ENCODE data around the gene CCDC102A.

Gene CCDC102A

DNA sequence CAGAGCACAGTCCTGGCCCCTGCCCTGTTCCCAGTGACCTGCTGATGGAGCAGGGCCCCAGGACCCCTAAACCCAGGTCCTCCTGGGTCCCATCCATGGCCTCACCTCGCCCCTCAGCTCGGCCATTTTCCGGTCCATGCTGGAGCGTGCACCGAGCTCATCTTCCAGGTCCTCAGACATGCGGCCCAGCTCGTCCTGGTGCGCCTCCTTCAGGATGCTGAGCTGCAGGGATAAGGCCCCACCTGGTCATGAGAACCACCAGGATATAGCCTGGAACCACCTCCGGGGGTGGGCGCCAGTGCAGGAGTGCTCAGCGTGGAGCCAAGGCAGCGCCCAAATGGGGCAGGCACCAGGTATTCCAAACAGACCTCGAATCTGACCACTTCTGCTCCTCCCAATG, 17.9 kb downstream of the CCDC102A start:
- DNase-seq (ENCODE audit: low read depth) = no peak

DNA sequence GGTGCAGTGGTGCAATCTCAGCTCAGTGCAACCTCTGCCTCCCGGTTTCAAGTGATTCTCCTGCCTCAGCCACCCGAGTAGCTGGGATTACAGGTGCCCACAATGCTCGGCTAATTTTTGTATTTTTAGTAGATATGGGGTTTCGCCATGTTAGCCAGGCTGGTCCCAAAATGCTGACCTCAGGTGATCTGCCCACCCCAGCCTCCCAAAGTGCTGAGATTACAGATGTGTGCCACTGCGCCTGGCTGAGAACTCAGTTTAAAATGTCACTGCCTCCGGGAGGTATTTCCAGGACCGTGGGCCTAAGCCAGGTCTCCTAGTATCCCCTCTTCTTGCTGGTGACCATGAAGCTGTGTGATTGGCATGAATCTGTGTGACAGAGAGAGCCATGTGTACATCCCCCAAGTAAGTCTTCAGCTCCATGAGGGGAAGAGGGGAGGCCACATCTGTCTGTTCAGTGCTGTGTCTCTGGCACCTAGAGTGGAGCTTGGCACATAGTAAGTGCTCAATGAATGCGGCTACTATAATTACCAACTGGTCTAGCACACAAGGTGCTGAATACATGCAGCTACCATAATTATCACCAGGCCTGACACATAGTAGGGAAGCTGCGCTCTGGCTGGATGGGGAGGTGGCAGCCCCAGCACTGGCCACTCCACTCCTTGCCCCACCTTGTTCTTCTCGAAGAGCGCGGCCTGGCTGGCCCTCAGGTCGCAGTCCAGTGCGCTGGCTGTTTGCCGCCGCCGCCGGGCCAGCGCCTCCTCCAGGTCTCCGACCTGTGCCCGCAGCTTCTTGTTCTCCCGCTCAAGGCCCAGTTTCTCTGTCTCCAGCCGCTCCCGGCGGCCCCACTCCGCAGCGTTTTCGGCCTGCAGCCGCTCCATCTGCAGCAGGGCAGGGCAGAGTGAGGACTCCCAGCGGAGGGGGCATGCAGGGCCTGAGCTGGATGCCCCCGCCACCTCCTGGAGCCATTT, 18.7 kb downstream of the CCDC102A start:
- no peak for DNase-seq (ENCODE audit: low read depth)

DNA sequence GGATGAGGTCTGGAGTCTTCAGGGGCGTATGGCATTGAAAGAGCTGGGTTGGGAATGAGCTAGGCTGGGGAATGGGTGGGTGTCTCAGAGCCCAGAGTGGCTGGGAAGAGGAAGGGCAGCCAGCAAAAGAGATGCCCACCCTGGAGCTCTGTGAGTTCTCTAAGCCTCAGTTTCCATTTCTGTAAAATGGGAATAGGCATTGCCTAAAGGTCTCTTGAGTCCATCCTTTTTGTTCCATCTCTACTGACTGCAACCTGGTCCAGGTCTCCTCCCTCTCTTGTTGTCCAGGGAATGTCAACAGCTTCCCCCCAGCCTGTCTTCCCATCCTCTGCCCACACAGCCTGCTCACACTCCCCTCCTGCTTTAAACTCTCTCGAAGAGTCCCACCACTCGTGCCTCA, 19.6 kb downstream of the CCDC102A start:
- DNase-seq (ENCODE audit: low read depth) = no peak

DNA sequence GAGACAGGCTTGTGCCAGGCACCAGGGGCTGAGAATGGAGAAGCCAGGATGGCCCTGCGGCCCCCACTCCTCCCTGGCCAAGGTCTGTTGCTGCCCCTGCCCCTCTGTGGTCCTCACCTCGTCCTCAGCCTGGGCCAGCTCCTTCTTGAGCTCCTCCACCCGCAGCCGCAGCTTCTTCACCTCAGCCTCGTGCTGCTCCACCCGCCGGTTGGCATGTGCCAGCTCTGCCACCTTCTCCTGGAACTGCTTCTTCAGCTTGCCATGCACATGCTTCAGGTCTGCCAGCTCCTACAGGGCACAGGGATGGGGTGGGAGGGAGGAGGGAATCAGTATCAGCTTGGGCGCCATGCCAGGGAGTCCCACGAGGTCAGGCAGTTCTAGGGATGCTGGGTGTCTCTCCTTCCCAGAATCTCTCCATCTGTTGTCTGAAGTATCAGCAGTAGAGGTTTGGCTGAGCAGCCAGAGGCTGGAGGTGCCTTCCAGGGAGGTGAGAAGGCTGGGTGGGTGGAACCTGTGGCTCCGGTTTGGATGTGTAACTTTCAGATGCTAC, 20.1 kb downstream of the CCDC102A start:
- DNase-seq (ENCODE audit: low read depth) = no peak

DNA sequence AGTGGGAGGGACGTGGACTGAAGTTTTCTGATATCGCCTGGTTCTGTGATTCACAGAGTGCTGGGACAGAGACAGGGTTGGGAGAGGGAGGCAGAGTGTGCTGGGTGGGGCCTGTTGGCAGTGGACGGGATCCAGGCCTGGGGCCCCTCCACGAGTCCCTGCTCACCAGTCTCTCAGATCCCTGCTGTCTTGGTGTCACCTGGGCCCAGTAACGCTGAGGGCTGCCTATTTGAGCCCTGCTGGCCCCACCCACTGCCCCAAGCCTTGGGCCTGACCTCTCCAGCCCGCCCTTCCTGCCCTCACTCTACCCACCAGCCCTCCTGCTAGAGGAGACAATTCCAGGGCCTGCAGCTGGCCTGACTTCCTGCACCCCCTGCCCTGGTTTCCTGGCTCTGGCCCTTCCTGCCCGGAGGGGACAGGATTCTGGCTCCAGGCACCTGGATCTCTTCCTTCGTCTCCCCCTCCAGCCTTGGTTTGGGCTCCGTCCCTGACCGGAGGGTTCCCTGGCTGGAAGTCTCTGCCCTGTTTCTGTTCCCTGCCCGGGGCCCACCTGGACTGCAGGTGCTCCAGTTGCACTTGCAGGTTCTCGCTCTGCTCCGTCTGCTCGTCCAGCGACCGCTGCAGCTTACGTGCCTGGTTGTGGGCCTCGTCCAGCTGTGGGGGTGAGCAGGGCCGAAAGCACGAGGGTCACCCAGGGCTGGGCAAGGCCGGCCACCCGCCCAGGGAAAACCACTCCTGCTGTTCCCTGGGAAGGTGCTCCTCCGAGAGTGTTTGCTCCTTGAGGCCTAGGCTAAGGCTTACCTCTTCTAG, 21.4 kb downstream of the CCDC102A start:
- no peak for DNase-seq (ENCODE audit: low read depth)

DNA sequence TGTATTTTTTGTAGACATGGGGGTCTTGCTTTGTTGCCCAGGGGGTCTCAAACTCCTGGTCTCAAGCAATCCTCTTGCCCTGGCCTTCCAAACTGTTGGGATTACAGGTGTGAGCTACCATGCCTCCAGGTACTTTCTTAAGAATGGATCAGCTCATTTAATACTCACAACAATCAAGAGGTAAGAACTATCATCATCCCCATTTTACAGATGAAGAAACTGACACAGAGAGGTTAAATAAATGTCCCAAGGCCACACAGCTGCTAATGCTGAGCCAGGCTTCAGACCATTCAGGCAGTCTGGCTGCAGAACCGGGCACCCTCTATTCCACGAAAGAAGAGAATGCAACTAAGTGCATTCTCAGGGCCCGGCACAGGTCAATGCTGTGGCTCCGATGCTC, 22.0 kb downstream of the CCDC102A start:
- no peak for DNase-seq (ENCODE audit: low read depth)

DNA sequence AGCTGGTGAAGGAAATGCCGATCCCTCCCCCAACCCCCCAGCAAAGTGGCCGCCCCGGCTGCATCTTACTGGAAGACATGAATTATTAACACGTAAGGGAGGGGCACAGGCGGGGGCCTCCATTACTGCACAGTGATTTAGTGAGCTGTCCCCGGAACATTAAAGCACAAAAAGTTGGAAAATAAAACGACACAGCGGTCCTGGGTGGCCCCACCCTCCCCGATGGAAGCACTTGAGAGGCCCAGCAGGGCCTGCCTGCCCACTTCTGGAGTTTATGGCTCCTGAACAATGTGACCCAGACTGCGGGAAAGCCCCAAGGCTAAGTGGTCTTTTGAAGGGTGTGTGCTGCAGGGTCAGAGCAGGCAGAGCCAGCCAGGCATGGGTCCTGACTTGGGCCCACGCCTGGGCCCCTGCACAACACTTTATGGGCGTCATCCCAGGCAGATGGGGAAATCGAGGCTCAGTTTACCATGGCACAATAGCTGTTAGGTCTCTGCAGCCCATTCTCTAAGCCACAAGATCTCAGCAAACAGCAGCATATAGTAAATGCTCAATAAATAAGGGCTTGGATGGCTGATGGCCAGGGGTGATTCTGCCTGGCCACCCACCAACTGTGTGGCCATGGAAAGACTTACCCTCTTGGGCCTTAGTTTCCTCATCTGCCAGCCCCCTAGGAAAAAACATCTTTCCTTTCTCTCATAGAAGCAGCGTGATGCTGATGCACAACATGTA, 22.8 kb downstream of the CCDC102A start:
- no peak for DNase-seq (ENCODE audit: low read depth)

DNA sequence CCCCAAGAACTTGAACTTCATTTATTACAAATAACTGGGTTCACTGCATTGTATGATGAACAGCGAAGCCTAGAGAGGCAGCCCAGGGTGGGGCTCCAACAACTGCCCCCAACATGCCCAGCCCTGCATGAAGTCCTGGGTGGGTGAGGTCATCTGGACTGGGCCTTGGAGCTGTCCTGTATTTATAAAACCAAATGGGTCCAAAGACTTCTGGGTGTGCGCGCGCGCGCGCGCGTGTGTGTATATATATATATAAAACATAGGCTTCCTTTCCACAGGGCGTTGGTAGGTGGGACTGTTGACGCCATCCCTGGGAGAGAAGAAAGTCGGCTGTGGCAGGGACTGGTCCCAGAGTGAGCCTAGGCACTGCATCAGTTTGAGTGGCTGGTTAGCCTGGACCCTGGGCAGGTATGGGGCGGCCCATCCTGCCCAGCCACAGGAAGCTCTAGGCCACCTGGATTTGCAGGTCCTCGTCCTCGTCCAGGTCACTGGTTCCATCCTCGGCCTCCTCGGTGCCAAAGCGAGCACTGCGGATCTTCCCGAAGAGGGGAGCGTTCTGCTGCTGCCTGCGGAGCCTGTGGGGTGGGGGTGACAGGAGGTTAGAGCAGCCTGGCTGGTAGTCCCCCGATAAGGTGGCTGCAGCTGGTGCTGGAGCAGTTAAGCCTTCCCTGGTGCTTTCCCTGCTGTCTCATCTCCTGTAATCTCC, 23.9 kb downstream of the CCDC102A start:
- DNase-seq (ENCODE audit: low read depth) = no peak

DNA sequence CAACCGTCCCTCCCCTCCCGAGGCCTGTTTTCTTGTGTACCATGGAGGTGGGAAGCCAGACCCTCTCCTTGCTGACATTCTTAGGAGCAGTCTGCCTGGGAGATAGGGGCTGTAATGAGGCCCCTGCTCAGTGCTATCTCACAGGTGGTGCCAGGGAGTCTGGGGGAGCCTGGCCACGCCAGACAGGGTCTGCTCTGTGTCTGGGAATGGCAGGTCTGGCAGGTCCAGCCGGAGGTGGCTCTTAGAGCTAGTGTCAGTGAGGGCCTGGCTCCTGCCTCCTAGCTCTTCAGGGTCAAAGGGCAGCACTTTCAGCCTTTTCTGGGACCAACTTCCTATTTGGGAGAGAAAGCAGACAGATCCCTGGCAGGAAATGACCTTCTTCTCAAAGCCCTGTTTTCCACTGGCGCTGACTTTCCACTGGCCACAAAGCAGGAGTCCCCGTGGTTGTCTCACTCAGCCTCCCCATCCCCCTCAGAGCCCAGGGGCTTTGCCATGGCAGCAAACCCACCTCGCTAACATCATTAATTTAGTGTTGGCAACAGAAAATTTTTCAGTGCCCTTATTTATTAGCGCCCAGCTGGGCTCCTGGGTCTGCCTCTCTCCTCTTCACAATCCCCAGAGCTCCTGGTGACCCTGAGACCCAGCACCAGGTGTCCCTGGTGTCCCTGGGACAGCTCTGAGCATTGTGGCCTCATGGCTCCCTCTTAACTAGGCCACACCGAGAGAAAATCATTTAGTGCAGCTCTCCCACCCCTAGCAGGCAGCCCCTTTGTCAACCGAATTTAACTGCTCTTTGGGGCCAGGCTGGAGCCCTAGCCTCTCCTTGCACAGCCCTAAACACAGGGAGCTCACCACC, 26.1 kb downstream of the CCDC102A start:
- DNase-seq (ENCODE audit: low read depth) = no peak

DNA sequence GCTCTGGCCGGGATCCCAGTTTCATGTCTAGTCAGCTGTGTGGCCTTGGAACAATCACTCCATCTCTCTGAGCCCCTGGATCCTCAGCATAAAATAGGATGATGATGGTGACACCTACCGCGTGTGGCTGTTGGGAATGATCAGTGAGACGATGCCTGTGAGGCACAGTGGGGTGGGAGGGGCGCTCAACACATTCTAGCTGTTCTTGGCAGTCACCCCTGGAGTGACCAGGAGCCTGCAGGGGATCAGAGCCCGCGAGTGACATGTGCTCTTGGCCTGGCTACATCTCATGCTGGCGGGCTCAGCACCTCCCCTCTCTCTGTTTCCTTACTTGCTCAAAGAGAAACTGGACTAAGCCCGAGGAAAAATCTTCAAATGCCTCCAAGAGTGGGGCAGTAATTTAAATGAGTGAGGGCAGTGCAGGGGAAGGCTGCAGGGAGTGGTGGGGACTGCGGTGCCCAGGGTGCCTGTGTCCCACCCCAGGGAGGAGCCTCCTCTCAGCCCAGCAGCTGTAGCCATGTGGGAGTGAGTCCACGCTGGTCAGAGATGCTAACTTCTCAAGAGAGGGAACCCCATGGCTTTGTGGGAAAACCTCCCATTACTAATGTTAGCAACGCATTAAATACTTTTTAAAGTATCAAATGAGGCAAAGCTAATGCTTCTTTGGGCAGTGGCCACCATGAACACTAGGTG, 27.0 kb downstream of the CCDC102A start:
- no peak for DNase-seq (ENCODE audit: low read depth)

DNA sequence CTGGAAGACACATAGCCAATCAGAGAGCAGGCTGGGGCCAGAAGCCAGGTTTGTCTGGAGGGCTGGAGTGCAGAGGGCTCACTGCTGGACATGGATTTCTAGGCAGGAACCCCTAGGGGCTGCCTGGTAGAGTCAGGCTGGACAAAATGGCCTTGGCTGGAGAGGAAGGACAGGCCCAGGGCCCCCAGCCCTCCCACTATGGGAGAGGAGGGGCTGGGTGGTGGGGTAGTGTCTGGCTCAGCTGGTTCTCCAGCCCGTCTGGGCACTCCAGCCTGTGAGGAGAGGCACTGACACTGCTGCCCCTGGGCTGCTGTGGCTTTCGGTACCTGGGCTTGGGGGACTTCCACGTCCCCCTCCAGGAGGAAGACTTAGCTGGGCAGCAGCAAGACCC, 28.3 kb downstream of the CCDC102A start:
- no peak for DNase-seq (ENCODE audit: low read depth)

DNA sequence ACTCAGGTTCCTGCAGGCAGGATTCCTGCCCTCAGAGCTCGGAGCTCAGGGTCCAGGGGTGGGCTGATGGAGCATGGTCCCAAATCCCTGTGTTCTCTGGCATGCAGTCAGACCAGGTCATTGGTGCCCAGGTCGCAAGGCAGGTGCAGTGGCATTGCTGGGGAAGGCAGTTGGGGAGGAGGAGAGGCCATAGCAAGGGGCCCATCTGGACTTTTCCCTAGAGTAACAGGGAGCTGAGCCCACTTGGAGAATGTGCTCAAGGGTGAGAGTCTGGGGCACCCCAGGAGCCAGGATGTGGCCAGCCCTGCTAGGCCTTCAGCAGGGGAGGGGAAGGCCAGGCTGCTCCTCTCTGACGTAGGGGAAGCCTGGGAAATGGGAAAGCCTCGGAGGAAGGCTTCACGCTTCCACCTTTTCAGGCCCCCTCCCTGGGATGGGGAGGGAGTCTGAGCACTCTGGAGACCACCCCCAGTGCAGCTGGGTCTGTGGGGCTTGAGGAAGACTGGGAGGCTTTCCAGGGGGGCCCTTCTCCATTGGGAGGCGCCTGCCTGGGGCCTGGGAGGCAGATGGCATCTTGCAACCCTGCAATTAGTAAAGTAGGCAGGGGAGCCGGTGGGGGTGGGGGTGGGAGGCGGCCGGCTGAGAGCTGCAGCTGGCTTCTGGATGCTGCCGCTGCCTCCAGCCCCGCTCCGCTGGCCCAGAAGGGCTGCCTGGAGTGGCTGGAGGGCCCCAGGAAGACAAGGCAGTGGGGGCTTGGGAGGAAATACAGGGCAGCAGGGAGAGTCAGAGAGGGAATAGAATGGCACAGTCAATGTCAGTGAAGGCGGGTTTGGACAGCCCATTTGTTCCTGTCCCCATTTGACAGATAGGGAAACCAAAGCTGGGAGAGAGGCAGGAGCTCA, 29.0 kb downstream of the CCDC102A start:
- no peak for DNase-seq (ENCODE audit: low read depth)

DNA sequence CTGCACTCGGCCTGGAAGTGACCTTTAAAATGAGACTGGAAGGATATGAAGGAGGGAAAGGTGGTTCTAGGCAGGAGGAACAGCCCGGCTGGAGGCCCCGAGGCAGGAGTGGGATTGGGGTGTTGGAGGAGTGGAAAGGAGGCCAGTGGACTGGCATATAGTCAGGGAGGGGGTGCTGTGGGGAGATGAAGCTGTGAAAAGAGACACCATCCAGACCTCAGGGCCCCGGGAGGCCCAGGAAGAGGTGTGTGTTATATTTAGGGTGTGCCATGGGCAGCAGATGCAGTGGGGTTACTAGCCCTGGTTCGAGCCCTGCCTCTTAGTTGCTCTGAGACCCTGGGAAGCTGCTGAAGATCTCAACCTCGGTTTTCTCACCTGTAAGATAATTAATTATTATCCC, 31.2 kb downstream of the CCDC102A start:
- DNase-seq (ENCODE audit: low read depth) = no peak

DNA sequence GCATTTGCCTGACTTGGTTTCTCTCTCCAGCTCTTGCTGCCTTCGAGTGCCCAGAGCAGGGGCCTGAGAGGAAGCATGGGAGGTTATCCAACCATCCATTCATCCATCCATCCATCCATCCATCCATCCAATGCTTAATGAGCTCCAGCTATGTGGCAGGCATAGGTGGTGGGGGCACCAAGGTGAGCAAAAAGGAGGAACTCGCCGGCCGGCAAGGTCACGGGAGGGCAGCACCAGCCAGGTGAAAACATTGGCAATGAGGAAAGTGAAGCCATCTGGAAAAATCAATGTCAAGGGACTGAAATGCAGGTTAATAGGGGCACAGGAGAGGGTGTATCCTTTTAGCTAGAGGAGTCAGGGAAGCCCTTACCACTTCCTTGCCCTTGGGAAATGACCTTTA, 31.9 kb downstream of the CCDC102A start:
- DNase-seq (ENCODE audit: low read depth) = no peak

DNA sequence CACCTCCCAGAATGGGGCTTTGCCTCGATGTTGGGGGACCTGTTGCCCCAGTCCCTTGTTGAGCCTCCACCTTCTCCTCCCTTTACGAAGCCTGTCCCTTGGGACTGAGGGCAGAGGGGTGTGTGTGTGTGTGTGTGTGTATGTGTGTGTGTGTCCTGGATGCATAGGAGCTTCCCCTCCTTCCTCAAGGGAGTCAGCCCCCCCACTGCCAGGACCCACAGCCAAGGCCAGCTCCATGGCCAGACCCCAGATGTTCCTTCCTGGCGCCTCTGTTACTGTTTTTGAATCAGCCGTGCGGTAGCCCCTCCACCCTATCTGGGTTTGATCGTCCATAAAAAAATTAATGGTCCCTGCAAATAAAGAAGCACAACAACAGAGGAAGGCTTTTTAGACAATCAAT, 32.4 kb downstream of the CCDC102A start:
- DNase-seq (ENCODE audit: low read depth) = no peak

DNA sequence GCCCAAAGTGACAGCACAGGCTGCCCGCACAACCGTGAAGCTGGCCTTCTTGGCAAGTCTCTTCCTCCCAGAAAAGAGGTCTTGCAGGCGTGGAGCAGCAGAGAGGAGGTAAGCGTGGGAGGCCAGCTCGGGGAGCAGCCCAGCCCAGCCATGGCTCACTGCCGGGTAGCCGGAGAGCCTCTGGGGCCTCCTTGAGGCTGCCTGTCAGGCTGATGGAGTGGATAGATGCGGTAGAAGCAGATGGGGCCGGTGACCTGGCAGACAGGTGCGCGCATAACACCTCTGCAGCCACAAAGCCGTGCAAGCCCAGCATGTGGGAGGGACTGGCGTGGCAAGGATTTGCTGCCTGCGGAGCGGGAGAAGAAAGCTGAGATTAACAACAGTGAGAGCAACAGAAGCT, 33.0 kb downstream of the CCDC102A start:
- DNase-seq (ENCODE audit: low read depth) = no peak

DNA sequence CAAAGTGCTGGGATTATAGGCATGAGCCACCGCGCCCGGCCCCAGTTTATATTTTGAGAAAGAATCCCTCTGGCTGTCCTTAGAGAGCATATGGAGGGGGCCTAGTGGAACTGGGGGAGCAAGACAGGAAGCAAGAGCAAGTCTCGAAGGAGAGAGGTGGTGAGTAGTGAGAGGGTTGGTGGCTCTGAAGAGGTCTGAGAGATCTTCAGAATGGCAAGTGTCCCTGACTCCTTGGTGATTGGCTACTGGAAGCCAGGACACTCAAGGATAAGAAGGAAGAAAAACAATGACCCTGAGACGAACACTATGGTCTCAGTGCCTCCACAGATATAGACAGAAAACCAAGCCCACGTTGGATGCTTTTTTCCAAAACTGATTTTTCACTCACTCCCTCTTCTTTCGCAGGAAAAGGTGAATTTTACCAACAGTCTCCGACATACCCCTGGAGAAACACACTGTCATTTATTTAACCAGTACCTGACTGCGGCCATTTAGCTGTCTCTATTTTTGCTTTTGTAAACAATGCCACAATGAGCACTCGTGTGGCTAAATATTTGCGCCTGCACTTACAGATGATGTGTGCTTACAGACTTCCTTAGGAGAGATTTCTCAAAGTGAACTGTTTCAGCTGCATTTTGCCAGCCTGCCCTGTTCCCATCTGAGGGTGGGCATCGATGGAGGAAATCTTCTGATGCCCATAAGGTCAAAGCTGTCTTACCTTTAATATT, 34.2 kb downstream of the CCDC102A start:
- DNase-seq (ENCODE audit: low read depth) = no peak

DNA sequence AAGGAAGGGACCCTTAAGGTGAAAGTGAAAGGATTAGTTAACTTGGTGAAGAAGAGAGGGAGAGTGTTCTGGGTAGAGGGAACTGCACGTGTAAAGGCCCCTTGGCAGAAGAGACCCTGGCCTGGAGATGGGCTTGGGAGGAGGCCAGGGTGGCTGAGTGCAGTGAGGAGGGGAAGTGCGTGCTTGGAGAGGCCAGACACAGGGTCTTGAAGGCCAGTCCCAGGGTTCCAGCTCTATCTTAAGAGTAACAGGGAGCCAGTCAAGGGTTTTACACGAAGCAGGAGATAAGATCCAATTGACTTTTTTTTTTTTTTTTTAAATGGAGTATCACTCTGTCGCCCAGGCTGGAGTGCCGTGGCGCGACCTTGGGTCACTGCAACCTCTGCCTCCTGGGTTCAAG, 34.9 kb downstream of the CCDC102A start:
- DNase-seq (ENCODE audit: low read depth) = no peak

Measured in activated T-cell treated with anti-CD3 and anti-CD28 coated beads for 1 hour (primary cell).